Measurements from ENCODE around the gene SLC6A6. TPM values are rescaled to one million over a fixed set of nuclear protein-coding genes. Genes with fewer than 3 reads are reported as not detected.

The SLC6A6 gene
- total RNA-seq, 1 donor, result 33.2 TPM

- H3K4me3 ChIP-seq (ENCODE audit: low read depth, low read length), result no peak overlapping the region
- DNase-seq (ENCODE audit: low read depth), result no peak
- TF ChIP-seq CTCF (IDR thresholded peaks at IDR 0.05; ENCODE audit: insufficient read depth, low read depth, low read length), result no peak
Observed at GRCh38 chr3:14429640-14430039, 27.2 kb downstream of the SLC6A6 start.

GRCh38 chr3:14430053-14430452 lies 27.6 kb downstream of the SLC6A6 start:
- TF ChIP-seq CTCF (IDR thresholded peaks at IDR 0.05; ENCODE audit: insufficient read depth, low read depth, low read length), result no peak
- DNase-seq (ENCODE audit: low read depth), result no peak
- H3K4me3 ChIP-seq (ENCODE audit: low read depth, low read length), result no peak overlapping the region

GRCh38 chr3:14430706-14431451 lies 28.5 kb downstream of the SLC6A6 start:
- H3K4me3 ChIP-seq (ENCODE audit: low read depth, low read length), result no peak overlapping the region
- no peak for TF ChIP-seq CTCF (IDR thresholded peaks at IDR 0.05; ENCODE audit: insufficient read depth, low read depth, low read length)
- no peak for DNase-seq (ENCODE audit: low read depth)

- DNase-seq (ENCODE audit: low read depth), result no peak
- H3K4me3 ChIP-seq (ENCODE audit: low read depth, low read length), result no peak overlapping the region
- TF ChIP-seq CTCF (IDR thresholded peaks at IDR 0.05; ENCODE audit: insufficient read depth, low read depth, low read length), result peak; percentile 7
Observed at GRCh38 chr3:14431452-14431916, 29.1 kb downstream of the SLC6A6 start.

- peak; percentile 81 for DNase-seq (ENCODE audit: low read depth)
- no peak overlapping the region for H3K4me3 ChIP-seq (ENCODE audit: low read depth, low read length)
- no peak for TF ChIP-seq CTCF (IDR thresholded peaks at IDR 0.05; ENCODE audit: insufficient read depth, low read depth, low read length)
Observed at GRCh38 chr3:14431917-14432834, 29.8 kb downstream of the SLC6A6 start.

GRCh38 chr3:14433106-14433505 lies 30.7 kb downstream of the SLC6A6 start:
- H3K4me3 ChIP-seq (ENCODE audit: low read depth, low read length), result no peak overlapping the region
- no peak for DNase-seq (ENCODE audit: low read depth)
- no peak for TF ChIP-seq CTCF (IDR thresholded peaks at IDR 0.05; ENCODE audit: insufficient read depth, low read depth, low read length)

Data from fibroblast of villous mesenchyme (primary cell).